ENCODE results near the gene FBXO40.

DNA sequence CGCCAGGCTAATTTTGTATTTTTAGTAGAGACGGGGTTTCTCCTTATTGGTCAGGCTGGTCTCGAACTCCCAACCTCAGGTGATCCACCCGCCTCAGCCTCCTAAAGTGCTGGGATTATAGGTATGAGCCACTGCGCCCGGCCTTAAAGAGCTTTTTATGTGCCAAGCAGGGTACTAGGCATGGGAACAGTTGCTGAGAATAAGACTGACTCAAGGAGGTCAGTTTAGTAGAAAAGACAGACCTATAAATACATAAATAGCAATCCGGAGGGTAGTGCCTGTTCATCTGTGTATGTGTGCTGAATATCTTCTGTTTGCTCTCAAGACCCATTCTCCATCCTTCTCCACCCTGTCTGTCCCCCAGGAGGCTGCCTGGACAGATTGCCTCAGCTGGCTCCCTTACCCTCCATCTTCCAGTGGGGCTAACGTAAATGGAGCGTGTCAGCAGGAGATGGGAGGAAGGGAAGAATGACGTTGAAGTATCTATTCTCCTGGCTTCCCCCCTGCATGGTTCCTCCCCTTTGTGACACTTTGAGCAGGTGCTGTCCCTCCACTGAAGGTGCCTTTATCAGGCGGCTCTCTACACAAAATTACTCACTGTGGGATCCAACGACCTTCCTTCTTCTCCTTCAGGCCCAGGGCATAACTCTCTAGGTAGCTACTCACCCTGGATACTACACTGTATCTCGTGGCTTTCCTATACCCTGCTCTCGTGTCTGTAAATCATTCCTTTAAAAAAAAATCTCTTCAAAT lies 31.1 kb downstream of the FBXO40 start:
- no peak for TF ChIP-seq CTCF (conservative IDR thresholded peaks at IDR 0.05; ENCODE audit: low read depth in 2 of 2)
- TF ChIP-seq REST (IDR thresholded peaks at IDR 0.05; ENCODE audit: unreplicated experiment), result no peak
- TF ChIP-seq POLR2AphosphoS5 (IDR thresholded peaks at IDR 0.05; ENCODE audit: low read depth), result no peak
- no peak for TF ChIP-seq EZH2 (IDR thresholded peaks at IDR 0.05; ENCODE audit: low read depth, unreplicated experiment)
- TF ChIP-seq EZH2phosphoT487 (IDR thresholded peaks at IDR 0.05; ENCODE audit: unreplicated experiment), result no peak
- TF ChIP-seq NANOG (IDR thresholded peaks at IDR 0.05; ENCODE audit: borderline replicate concordance), result no peak
- no peak for TF ChIP-seq ZNF114 (CRISPR knock-in tag; IDR thresholded peaks at IDR 0.05)
- TF ChIP-seq JUNB (IDR thresholded peaks at IDR 0.05; ENCODE audit: unreplicated experiment), result no peak
- no peak for TF ChIP-seq ETS1 (IDR thresholded peaks at IDR 0.05)
- no peak for TF ChIP-seq CREB1 (CRISPR knock-in tag; IDR thresholded peaks at IDR 0.05; ENCODE audit: low read depth)
- TF ChIP-seq ZNF331 (CRISPR knock-in tag; IDR thresholded peaks at IDR 0.05; ENCODE audit: low read depth), result no peak

Measured in GM23338 (cell line).